ENCODE measurements around the gene PTGS2.
"Not testable (repeated sequence)": the region's sequence is repeated elsewhere in the genome, so short reads cannot be mapped to it uniquely, and the experiment has no call there.

Gene PTGS2

GRCh38 chr1:186669784-186670183 lies 10.4 kb downstream of the PTGS2 start:
- DNase-seq: not testable (repeated sequence)

GRCh38 chr1:186664217-186664616 lies 16.0 kb downstream of the PTGS2 start:
- DNase-seq: not testable (repeated sequence)

- DNase-seq: no peak
Observed at GRCh38 chr1:186662752-186663151, 17.5 kb downstream of the PTGS2 start.

- DNase-seq: no peak
Observed at GRCh38 chr1:186659890-186660341, 20.3 kb downstream of the PTGS2 start.

- DNase-seq: no peak
Observed at GRCh38 chr1:186658999-186659398, 21.2 kb downstream of the PTGS2 start.

GRCh38 chr1:186657481-186657880 lies 22.7 kb downstream of the PTGS2 start:
- DNase-seq: no peak

- no peak for DNase-seq
Observed at GRCh38 chr1:186655876-186656275, 24.3 kb downstream of the PTGS2 start.

GRCh38 chr1:186654741-186655140 lies 25.5 kb downstream of the PTGS2 start:
- no peak for DNase-seq

- DNase-seq: no peak
Observed at GRCh38 chr1:186653312-186653711, 26.9 kb downstream of the PTGS2 start.

- no peak for DNase-seq
Observed at GRCh38 chr1:186648613-186649012, 31.6 kb downstream of the PTGS2 start.

GRCh38 chr1:186647985-186648384 lies 32.2 kb downstream of the PTGS2 start:
- DNase-seq: not testable (repeated sequence)

GRCh38 chr1:186643614-186644013 lies 36.6 kb downstream of the PTGS2 start:
- no peak for DNase-seq

- not testable (repeated sequence) for DNase-seq
Observed at GRCh38 chr1:186637567-186637966, 42.7 kb downstream of the PTGS2 start.

GRCh38 chr1:186636786-186637185 lies 43.4 kb downstream of the PTGS2 start:
- no peak for DNase-seq

GRCh38 chr1:186634511-186634910 lies 45.7 kb downstream of the PTGS2 start:
- no peak for DNase-seq

- no peak for DNase-seq
Observed at GRCh38 chr1:186633116-186633515, 47.1 kb downstream of the PTGS2 start.

GRCh38 chr1:186629341-186629740 lies 50.9 kb downstream of the PTGS2 start:
- DNase-seq: no peak

- no peak for DNase-seq
Observed at GRCh38 chr1:186628910-186629309, 51.3 kb downstream of the PTGS2 start.

- no peak for DNase-seq
Observed at GRCh38 chr1:186627019-186627418, 53.2 kb downstream of the PTGS2 start.

GRCh38 chr1:186626356-186626932 lies 53.8 kb downstream of the PTGS2 start:
- no peak for DNase-seq

- no peak for DNase-seq
Observed at GRCh38 chr1:186623551-186623950, 56.7 kb downstream of the PTGS2 start.
